Activated B cell treated with CpG ODN at 0.5 μM for 24 hours (primary cell): ENCODE measurements around the gene DNM1. TPM values are rescaled to one million over a fixed set of nuclear protein-coding genes. Genes with fewer than 3 reads are reported as not detected.

Experiments
- ATAC-seq: fragments of 200-7000 bp; cut with Tn5 transposase; one replicate; pipeline ENCODE4 v1.10.0; 2021; ENCODE audit warnings: low read depth, mild to moderate bottlenecking, moderate library complexity
- CTCF ChIA-PET: fragments of 350-600 bp; sonication (Branson Sonifier 250); formaldehyde crosslinking; loops from one replicate; lab custom pipeline; 2021; ENCODE audit warnings: antibody characterized with exemption; lab: Charles Lee
- POLR2A ChIA-PET: fragments of 350-600 bp; sonication (Branson Sonifier 250); formaldehyde crosslinking; loops from one replicate; lab custom pipeline; 2021; ENCODE audit warnings: antibody characterized with exemption; lab: Charles Lee
- DNase-seq: peaks from one replicate; pipeline ENCODE4 v3.0.0; 2022
- H3K27ac Mint-ChIP-seq: one replicate; pipeline ENCODE4 v1.8.0; 2020; ENCODE audit warnings: mixed read lengths
- H3K27me3 Mint-ChIP-seq: one replicate; pipeline ENCODE4 v1.8.0; 2021; ENCODE audit warnings: mixed read lengths
- H3K36me3 Mint-ChIP-seq: one replicate; pipeline ENCODE4 v1.8.0; 2021; ENCODE audit warnings: low read depth, mixed read lengths
- H3K4me1 Mint-ChIP-seq: one replicate; pipeline ENCODE4 v1.8.0; 2021; ENCODE audit warnings: mixed read lengths
- H3K4me3 Mint-ChIP-seq: one replicate; pipeline ENCODE4 v1.8.0; 2020; ENCODE audit warnings: mild to moderate bottlenecking, mixed read lengths
- H3K9me3 Mint-ChIP-seq: one replicate; pipeline ENCODE4 v1.8.0; 2020; ENCODE audit warnings: mixed read lengths
- CTCF ChIP-seq: fragments of 200-600 bp; IDR thresholded peaks from one replicate; pipeline ENCODE4 v1.8.0; 2022; ENCODE audit warnings: antibody characterized with exemption, mild to moderate bottlenecking
- intact Hi-C: fragments of 100-400 bp; cut with micrococcal nuclease; formaldehyde crosslinking; loops from one replicate; pipeline ENCODE4 v1.15.1; 2024
- total RNA-seq: library from RNA; stranded (reverse); gene quantifications from 2 replicates; pipeline ENCODE4 v1.2.3, GENCODE V29; 2022

DNM1 gene
- total RNA-seq, 1 donor from 2014 or later: 0.86 TPM

DNA sequence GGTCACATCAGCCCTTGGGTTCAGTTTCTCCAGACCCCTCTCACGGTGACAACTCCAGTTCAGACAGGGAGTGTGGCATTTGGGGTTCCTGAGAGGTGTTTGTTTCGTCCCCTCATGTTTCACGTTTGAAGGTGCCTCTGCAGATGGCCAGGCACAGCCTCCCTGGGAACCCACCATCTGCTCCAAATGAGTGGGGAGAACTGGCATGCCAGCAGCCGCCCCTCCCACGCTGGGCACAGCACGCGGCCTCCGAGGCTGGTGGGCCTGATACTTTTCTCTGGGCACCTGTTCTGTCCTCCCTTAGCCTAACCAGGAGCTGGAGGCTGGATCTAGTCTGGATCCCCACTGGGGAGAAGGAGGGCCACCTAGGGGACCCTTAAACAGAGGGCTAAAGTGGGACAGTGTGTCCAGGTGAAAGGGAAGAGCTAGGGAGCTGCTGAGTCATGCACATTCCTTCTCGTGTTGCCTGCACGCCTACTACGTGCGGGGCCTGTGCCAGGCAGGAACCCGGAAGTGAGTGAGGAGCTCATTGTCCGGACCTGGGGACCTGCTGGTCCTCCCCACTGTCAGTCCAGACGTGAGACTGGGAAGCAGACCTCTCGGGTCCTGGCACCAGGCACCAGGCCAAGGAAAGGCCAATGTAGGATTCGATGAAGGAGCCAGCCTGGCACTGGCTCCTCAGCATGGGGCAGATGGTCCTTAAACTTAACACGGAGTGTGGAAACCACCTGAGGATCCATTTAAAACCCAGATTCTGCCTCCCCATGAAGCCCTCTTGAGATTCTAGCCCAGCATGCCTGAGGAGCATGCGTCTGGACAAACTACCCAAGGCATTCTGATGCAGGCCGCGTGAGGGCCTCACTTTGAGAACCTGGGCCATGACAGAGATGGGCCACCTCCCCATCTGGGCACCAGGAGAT is 11.7 kb downstream of the DNM1 start:
- no peak for DNase-seq
- no peak for ATAC-seq
- POLR2A ChIA-PET: no interaction called here

GRCh38 chr9:128215491-128216409 is 12.6 kb downstream of the DNM1 start:
- no peak for TF ChIP-seq CTCF
- Mint-ChIP-seq H3K27ac (no peak overlapping the region), H3K9me3 (no peaks in the 10 kb centered on the region), H3K4me1 (peaks cover 11% of the 10 kb centered on the region), H3K4me3 (no peak overlapping the region), H3K27me3 (peaks cover 9% of the 10 kb centered on the region), H3K36me3 (no peaks in the 10 kb centered on the region)
- ChIA-PET CTCF (no interaction called here), POLR2A (no interaction called here)
- no peak for ATAC-seq
- intact Hi-C loops: no loop called here
- DNase-seq: no peak

More for the DNA sequence above, 11.7 kb downstream of the DNM1 start:
- intact Hi-C loops: no loop called here
- Mint-ChIP-seq H3K9me3 (no peaks in the 10 kb centered on the region), H3K36me3 (no peaks in the 10 kb centered on the region), H3K4me1 (peaks cover 11% of the 10 kb centered on the region), H3K4me3 (no peak overlapping the region), H3K27me3 (peaks cover 9% of the 10 kb centered on the region), H3K27ac (no peak overlapping the region)
- CTCF ChIA-PET: no interaction called here
- no peak for TF ChIP-seq CTCF

DNA sequence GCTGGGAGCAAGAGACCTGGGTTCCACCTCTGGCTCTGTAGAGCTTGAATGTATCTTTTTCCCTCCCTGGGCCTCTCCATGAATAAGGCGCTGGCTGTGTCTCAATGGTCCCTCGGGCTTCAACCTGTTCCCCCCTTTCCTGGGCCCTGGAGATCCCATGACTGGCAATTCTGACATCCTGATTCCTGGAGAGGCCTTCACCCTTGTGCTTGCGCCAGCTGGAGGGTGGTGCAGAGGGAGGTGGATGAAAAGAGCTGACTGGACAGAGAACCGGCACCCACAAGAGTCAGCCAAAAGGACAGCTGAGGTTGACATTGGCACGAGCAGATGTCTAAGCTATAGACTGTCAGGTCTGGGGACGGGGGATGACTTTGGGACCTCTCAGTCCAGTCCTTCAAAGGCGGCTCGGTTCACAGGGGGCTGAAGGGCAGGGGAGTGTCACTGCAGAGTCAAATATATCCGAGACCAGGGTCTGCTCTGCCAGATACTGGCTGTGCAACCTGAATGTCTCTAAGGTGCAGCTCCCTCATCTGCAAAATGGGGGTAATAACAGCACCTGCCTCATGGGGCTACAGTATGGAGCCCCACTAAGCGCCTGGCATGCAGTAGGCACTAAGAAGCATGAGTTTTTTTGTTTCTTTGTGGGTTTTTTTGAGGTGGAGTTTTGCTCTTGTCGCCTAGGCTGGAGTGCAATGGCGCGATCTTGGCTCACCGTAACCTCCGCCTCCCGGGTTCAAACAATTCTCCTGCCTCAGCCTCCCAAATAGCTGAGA is 13.8 kb downstream of the DNM1 start:
- H3K4me3 Mint-ChIP-seq: no peak overlapping the region
- intact Hi-C loops: no loop called here
- no peak overlapping the region for H3K27ac Mint-ChIP-seq
- ChIA-PET POLR2A (no interaction called here), CTCF (no interaction called here)
- peaks cover 11% of the 10 kb centered on the region for H3K4me1 Mint-ChIP-seq
- ATAC-seq (no peak), DNase-seq (no peak)
- H3K27me3 Mint-ChIP-seq: peaks cover 9% of the 10 kb centered on the region
- no peaks in the 10 kb centered on the region for H3K9me3 Mint-ChIP-seq
- no peaks in the 10 kb centered on the region for H3K36me3 Mint-ChIP-seq
- TF ChIP-seq CTCF: no peak

GRCh38 chr9:128218172-128218517 is 15.0 kb downstream of the DNM1 start:
- ATAC-seq (no peak), DNase-seq (no peak)
- Mint-ChIP-seq H3K9me3 (no peaks in the 10 kb centered on the region), H3K4me3 (peak overlapping the region; percentile 81), H3K36me3 (no peaks in the 10 kb centered on the region), H3K27ac (no peak overlapping the region), H3K4me1 (peaks cover 11% of the 10 kb centered on the region), H3K27me3 (peaks cover 5% of the 10 kb centered on the region)
- no peak for TF ChIP-seq CTCF
- POLR2A ChIA-PET: interaction anchor here (1.0 to 1.1 kb wide), 3 partner anchors 28 to 153 kb away, joined by 3 to 4 read pairs (median 3); partner anchors contain the start of genes GOLGA2, SWI5 and URM1
- CTCF ChIA-PET: interaction anchor here (1.7 kb wide), 1 partner anchor 143 kb away, joined by 5 read pairs; no protein-coding TSS in a partner anchor
- intact Hi-C loops: loop anchor here (1.0 kb wide), 2 partner anchors 15 to 32 kb away; partner anchors contain the start of gene DNM1
